Panc1 (cell line): ENCODE data around the gene DYRK3.

Source experiments
- POLR2AphosphoS5 ChIP-seq: IDR thresholded peaks from 2 replicates; pipeline ENCODE4 v1.6.1; 2012; ENCODE audit warnings: mild to moderate bottlenecking, low read depth, low read length, moderate library complexity
- TF ChIP-seq, protein P1 (sequence below): fragments of 450-650 bp; IDR thresholded peaks from 2 replicates; pipeline ENCODE4 v1.5.1; 2017; ENCODE audit warnings: mild to moderate bottlenecking
- TF ChIP-seq, protein P2 (sequence below), 2 experiments: IDR thresholded peaks; 2 replicates each; pipeline ENCODE4 v1.6.1; 2011 to 2012; ENCODE audit warnings: low read depth in 2 of 2, control low read depth in 1 of 2, low read length in 1 of 2, mild to moderate bottlenecking in 1 of 2, moderate library complexity in 1 of 2; ENCODE audit not compliant: insufficient read depth in 1 of 2

DNA sequence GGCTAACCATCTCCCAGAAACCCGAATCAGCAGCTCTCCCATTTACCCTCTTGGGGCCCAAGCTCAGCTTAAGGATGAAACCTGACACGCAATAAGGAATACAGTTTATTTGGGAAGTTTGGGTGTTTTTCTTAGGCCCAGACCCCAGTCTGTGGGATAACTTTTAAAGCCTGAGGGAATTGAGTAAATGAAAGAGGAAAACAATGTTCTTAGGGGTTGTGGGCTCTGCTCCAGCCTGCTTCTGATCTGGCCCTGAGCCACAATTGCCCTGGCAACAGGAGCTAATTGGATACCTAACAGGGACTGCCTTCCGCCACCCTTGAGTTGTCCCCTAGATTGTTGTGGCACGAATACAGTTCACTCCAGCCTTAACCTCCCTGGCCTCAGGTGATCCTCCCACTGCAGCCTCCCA, 20.1 kb downstream of the DYRK3 start:
- TF ChIP-seq, protein P1, sequence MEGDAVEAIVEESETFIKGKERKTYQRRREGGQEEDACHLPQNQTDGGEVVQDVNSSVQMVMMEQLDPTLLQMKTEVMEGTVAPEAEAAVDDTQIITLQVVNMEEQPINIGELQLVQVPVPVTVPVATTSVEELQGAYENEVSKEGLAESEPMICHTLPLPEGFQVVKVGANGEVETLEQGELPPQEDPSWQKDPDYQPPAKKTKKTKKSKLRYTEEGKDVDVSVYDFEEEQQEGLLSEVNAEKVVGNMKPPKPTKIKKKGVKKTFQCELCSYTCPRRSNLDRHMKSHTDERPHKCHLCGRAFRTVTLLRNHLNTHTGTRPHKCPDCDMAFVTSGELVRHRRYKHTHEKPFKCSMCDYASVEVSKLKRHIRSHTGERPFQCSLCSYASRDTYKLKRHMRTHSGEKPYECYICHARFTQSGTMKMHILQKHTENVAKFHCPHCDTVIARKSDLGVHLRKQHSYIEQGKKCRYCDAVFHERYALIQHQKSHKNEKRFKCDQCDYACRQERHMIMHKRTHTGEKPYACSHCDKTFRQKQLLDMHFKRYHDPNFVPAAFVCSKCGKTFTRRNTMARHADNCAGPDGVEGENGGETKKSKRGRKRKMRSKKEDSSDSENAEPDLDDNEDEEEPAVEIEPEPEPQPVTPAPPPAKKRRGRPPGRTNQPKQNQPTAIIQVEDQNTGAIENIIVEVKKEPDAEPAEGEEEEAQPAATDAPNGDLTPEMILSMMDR = no peak
- TF ChIP-seq POLR2AphosphoS5 = no peak
- TF ChIP-seq, protein P2, sequence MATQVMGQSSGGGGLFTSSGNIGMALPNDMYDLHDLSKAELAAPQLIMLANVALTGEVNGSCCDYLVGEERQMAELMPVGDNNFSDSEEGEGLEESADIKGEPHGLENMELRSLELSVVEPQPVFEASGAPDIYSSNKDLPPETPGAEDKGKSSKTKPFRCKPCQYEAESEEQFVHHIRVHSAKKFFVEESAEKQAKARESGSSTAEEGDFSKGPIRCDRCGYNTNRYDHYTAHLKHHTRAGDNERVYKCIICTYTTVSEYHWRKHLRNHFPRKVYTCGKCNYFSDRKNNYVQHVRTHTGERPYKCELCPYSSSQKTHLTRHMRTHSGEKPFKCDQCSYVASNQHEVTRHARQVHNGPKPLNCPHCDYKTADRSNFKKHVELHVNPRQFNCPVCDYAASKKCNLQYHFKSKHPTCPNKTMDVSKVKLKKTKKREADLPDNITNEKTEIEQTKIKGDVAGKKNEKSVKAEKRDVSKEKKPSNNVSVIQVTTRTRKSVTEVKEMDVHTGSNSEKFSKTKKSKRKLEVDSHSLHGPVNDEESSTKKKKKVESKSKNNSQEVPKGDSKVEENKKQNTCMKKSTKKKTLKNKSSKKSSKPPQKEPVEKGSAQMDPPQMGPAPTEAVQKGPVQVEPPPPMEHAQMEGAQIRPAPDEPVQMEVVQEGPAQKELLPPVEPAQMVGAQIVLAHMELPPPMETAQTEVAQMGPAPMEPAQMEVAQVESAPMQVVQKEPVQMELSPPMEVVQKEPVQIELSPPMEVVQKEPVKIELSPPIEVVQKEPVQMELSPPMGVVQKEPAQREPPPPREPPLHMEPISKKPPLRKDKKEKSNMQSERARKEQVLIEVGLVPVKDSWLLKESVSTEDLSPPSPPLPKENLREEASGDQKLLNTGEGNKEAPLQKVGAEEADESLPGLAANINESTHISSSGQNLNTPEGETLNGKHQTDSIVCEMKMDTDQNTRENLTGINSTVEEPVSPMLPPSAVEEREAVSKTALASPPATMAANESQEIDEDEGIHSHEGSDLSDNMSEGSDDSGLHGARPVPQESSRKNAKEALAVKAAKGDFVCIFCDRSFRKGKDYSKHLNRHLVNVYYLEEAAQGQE (IDR thresholded peaks at IDR 0.05; ENCODE audit: insufficient read depth in 1 of 2, low read depth in 2 of 2, low read length in 1 of 2) = no peak
